ENCODE measurements around the gene CAMKMT. TPM values are rescaled to one million over a fixed set of nuclear protein-coding genes. Genes with fewer than 3 reads are reported as not detected.

Gene CAMKMT
- total RNA-seq, 6 donors from 2014 or later = 7.7 to 17.8 (median 12.2) TPM

- no peak for ATAC-seq (ENCODE audit: low FRiP score in 2 of 2)
- Histone ChIP-seq H3K4me1 (no peaks in the 10 kb centered on the region), H3K36me3 (no peaks in the 10 kb centered on the region), H3K27ac (no peak overlapping the region), H3K4me3 (no peak overlapping the region), H3K27me3 (no peaks in the 10 kb centered on the region), H3K9me3 (peaks cover 0 to 2% (median under 1%) of the 10 kb centered on the region in 4 donors)
- TF ChIP-seq CTCF (IDR thresholded peaks at IDR 0.05) (no peak), POLR2A (IDR thresholded peaks at IDR 0.05) (no peak), EP300 (IDR thresholded peaks at IDR 0.05) (no peak)
- WGBS, 2 donors = 92 to 98% methylated on average over 3 of the region's 3 CpGs
- DNase-seq = no peak
These were observed 380.3 kb downstream of the CAMKMT start for GRCh38 chr2:44742057-44742456.

GRCh38 chr2:44743473-44743872, 381.7 kb downstream of the CAMKMT start:
- H3K4me1 ChIP-seq = no peaks in the 10 kb centered on the region
- DNase-seq = no peak
- no peak overlapping the region for H3K4me3 ChIP-seq
- no peaks in the 10 kb centered on the region for H3K27me3 ChIP-seq
- ATAC-seq (ENCODE audit: low FRiP score in 2 of 2) = no peak
- no peaks in the 10 kb centered on the region for H3K36me3 ChIP-seq
- WGBS, 2 donors = 94% methylated on average over 3 of the region's 3 CpGs
- no peak overlapping the region for H3K27ac ChIP-seq
- no peaks in the 10 kb centered on the region for H3K9me3 ChIP-seq
- no peak for TF ChIP-seq POLR2A (IDR thresholded peaks at IDR 0.05)
- no peak for TF ChIP-seq CTCF (IDR thresholded peaks at IDR 0.05)
- TF ChIP-seq POLR2AphosphoS5 (IDR thresholded peaks at IDR 0.05) = no peak
- no peak for TF ChIP-seq EP300 (IDR thresholded peaks at IDR 0.05)

- no peak overlapping the region for H3K27ac ChIP-seq
- no peaks in the 10 kb centered on the region for H3K9me3 ChIP-seq
- WGBS, 2 donors = 77 to 81% methylated on average over 12 of the region's 12 CpGs
- TF ChIP-seq POLR2AphosphoS5 (IDR thresholded peaks at IDR 0.05) (no peak), EP300 (IDR thresholded peaks at IDR 0.05) (no peak), CTCF (IDR thresholded peaks at IDR 0.05) (no peak)
- DNase-seq (no peak), ATAC-seq (ENCODE audit: low FRiP score in 2 of 2) (no peak)
- H3K4me1 ChIP-seq = no peaks in the 10 kb centered on the region
- H3K4me3 ChIP-seq = no peak overlapping the region
- H3K27me3 ChIP-seq = no peaks in the 10 kb centered on the region
- H3K36me3 ChIP-seq = no peaks in the 10 kb centered on the region
These were observed 383.5 kb downstream of the CAMKMT start for GRCh38 chr2:44744961-44745892.

- no peak overlapping the region for H3K27ac ChIP-seq
These were observed 384.4 kb downstream of the CAMKMT start for GRCh38 chr2:44745922-44746766.

More at GRCh38 chr2:44745922-44746766, 384.4 kb downstream of the CAMKMT start:
- no peaks in the 10 kb centered on the region for H3K36me3 ChIP-seq
- no peaks in the 10 kb centered on the region for H3K4me1 ChIP-seq
- no peaks in the 10 kb centered on the region for H3K9me3 ChIP-seq
- no peak for ATAC-seq (ENCODE audit: low FRiP score in 2 of 2)
- no peak overlapping the region for H3K4me3 ChIP-seq
- 83 to 93% methylated on average over 4 of the region's 4 CpGs for WGBS, 2 donors
- H3K27me3 ChIP-seq = no peaks in the 10 kb centered on the region
- no peak for DNase-seq
- TF ChIP-seq EP300 (IDR thresholded peaks at IDR 0.05) (no peak), CTCF (IDR thresholded peaks at IDR 0.05) (no peak), POLR2A (IDR thresholded peaks at IDR 0.05) (no peak), POLR2AphosphoS5 (IDR thresholded peaks at IDR 0.05) (no peak)
